SH-SY5Y (cell line): ENCODE results near the gene HSBP1L1.

Source experiments
- GATA2 ChIP-seq: IDR thresholded peaks from 2 replicates; pipeline ENCODE4 v1.6.1; 2011; ENCODE audit warnings: mild to moderate bottlenecking, low read depth, low read length
- GATA3 ChIP-seq: IDR thresholded peaks from 2 replicates; pipeline ENCODE4 v1.6.1; 2011; ENCODE audit warnings: low read depth, mild to moderate bottlenecking, low read length, moderate library complexity

DNA sequence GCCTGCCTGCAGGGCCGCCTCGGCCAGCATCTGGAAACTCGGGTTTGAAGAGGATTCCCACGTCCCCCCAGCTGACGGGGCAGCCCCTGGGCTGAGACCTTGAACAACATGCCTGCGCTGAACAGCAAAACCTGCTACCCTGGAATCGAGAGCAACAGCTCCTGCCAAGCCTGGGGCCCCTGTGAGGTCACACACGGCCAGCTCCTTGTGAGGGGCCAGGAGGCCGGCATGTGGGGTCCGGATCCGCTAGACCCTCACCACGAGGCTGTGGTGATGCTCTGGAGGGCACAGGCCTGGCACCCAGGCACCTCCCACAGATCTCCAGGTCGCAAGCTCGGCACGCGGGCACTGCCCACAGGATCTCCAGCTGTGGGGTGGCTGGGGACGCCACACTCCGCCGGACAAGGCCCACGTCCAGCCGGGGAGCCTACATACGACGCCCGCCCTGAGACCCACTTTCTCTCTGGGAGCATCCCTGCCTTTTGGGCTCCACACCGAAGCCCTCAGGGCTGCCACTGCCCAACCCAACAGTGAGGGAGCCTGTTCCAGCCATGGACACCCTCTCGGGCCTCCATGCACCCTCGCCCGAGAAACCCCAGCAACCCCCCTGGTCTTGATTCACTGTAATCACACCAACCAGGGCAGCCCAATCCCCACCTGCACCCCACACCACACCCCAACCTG lies 47.1 kb upstream of the HSBP1L1 start:
- TF ChIP-seq GATA2 = no peak
- no peak for TF ChIP-seq GATA3
